Caco-2 (cell line): ENCODE measurements around the gene FPGS. TPM values are rescaled to one million over a fixed set of nuclear protein-coding genes. Genes with fewer than 3 reads are reported as not detected.

Source experiments
- BruUV-seq: library from RNA; stranded (reverse); fragments of 400-500 nt; replicated peaks from 2 replicates; lab custom pipeline; 2021; lab: Mats Ljungman, UMichigan
- CTCF ChIA-PET: fragments of 300-600 bp; sonication (Branson Sonifier 250); formaldehyde crosslinking; loops from one replicate; lab custom pipeline; 2022; ENCODE audit warnings: antibody characterized with exemption; lab: Charles Lee
- POLR2A ChIA-PET: fragments of 300-600 bp; sonication (Branson Sonifier 250); formaldehyde crosslinking; loops from one replicate; lab custom pipeline; 2022; ENCODE audit warnings: antibody characterized with exemption; lab: Charles Lee
- DNase-seq, 2 experiments: peaks; one replicate each; pipeline versions ENCODE4 v3.0.0 to v3.0.0-alpha.2; 2020 to 2022
- H3K27me3 ChIP-seq: replicated peaks from 2 replicates; pipeline ENCODE4 v1.6.0; 2011; ENCODE audit warnings: low read length; ENCODE audit not compliant: control insufficient read depth, insufficient read depth
- H3K36me3 ChIP-seq: 2 replicates; pipeline ENCODE4 v1.5.1; 2011; ENCODE audit warnings: low read length; ENCODE audit not compliant: control insufficient read depth, insufficient read depth
- H3K4me1 ChIP-seq: fragments of 250-450 bp; sonication (Bioruptor Pico); 2 replicates; pipeline ENCODE4 v1.5.1; 2020; ENCODE audit warnings: mild to moderate bottlenecking
- H3K4me3 ChIP-seq: 2 replicates; pipeline ENCODE4 v1.5.1; 2011; ENCODE audit warnings: low read depth, mild to moderate bottlenecking, control low read depth, low read length
- H3K9me3 ChIP-seq: fragments of 250-450 bp; sonication (Bioruptor Pico); 2 replicates; pipeline ENCODE4 v1.5.1; 2020; ENCODE audit warnings: mild to moderate bottlenecking, moderate library complexity
- H3K27ac Mint-ChIP-seq: one replicate; pipeline ENCODE4 v1.8.0; 2022; ENCODE audit warnings: mixed read lengths; ENCODE audit not compliant: unreplicated experiment
- H3K27me3 Mint-ChIP-seq: one replicate; pipeline ENCODE4 v1.8.0; 2022; ENCODE audit warnings: mixed read lengths; ENCODE audit not compliant: insufficient read depth, unreplicated experiment
- H3K36me3 Mint-ChIP-seq: one replicate; pipeline ENCODE4 v1.8.0; 2022; ENCODE audit warnings: mild to moderate bottlenecking, mixed read lengths; ENCODE audit not compliant: insufficient read depth, unreplicated experiment
- H3K4me1 Mint-ChIP-seq: one replicate; pipeline ENCODE4 v1.8.0; 2022; ENCODE audit warnings: low read depth, mixed read lengths; ENCODE audit not compliant: unreplicated experiment
- H3K4me3 Mint-ChIP-seq: one replicate; pipeline ENCODE4 v1.8.0; 2022; ENCODE audit warnings: mild to moderate bottlenecking, moderate library complexity, mixed read lengths; ENCODE audit not compliant: unreplicated experiment
- H3K9me3 Mint-ChIP-seq: one replicate; pipeline ENCODE4 v1.8.0; 2022; ENCODE audit warnings: mixed read lengths; ENCODE audit not compliant: unreplicated experiment
- intact Hi-C: fragments of 100-400 bp; cut with micrococcal nuclease; formaldehyde crosslinking; loops from one replicate; pipeline ENCODE4 v1.10.0; 2022; ENCODE audit not compliant: unreplicated experiment
- total RNA-seq: library from RNA; stranded (reverse); gene quantifications from 2 replicates; pipeline ENCODE4 v1.2.3, GENCODE V29; 2022
- TF ChIP-seq, protein P1 (sequence below), 2 experiments: fragments of 200-600 bp in 1 of 2; IDR thresholded peaks; 1 replicate in 1 of 2; 2 replicates in 1 of 2; pipeline versions ENCODE4 v1.5.1 to v1.8.0; 2011 to 2022; ENCODE audit warnings: antibody characterized with exemption in 1 of 2, control low read depth in 1 of 2, inconsistent platforms in 1 of 2, low read depth in 1 of 2, low read length in 1 of 2, mild to moderate bottlenecking in 1 of 2, moderate library complexity in 1 of 2; ENCODE audit not compliant: insufficient read depth in 1 of 2, severe bottlenecking in 1 of 2, unreplicated experiment in 1 of 2

FPGS gene
- total RNA-seq, 1 experiment from 2014 or later = 54.4 TPM

DNA sequence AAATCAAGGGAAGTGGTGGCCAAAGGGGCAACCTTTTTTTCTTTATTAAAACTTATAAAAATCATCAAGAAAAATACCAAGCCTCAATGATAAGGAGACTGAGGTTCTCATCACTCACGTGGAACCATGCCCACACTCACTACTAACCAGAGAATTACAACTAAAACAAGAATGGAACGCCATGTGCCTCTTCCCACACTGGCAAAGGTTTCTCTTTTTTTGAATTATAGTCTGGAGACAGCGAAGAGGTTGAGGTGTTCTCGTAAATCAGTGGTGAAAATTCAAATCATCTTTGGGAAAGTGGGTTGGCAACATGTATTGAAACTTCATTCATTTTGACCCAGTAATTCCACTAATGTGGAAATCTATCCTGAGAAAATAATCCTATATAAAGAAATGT is 19.4 kb downstream of the FPGS start:
- H3K36me3 Mint-ChIP-seq = no peaks in the 10 kb centered on the region
- ChIA-PET POLR2A (no interaction called here), CTCF (no interaction called here)
- H3K27me3 ChIP-seq = no peaks in the 10 kb centered on the region
- BruUV-seq = no TSS peak
- no peak overlapping the region for H3K4me3 Mint-ChIP-seq
- H3K9me3 ChIP-seq = no peaks in the 10 kb centered on the region
- no peaks in the 10 kb centered on the region for H3K4me1 Mint-ChIP-seq
- no peak overlapping the region for H3K4me3 ChIP-seq
- H3K27ac Mint-ChIP-seq = no peak overlapping the region
- no peaks in the 10 kb centered on the region for H3K27me3 Mint-ChIP-seq
- no peaks in the 10 kb centered on the region for H3K4me1 ChIP-seq
- intact Hi-C loops = no loop called here
- no peaks in the 10 kb centered on the region for H3K9me3 Mint-ChIP-seq
- TF ChIP-seq, protein P1, sequence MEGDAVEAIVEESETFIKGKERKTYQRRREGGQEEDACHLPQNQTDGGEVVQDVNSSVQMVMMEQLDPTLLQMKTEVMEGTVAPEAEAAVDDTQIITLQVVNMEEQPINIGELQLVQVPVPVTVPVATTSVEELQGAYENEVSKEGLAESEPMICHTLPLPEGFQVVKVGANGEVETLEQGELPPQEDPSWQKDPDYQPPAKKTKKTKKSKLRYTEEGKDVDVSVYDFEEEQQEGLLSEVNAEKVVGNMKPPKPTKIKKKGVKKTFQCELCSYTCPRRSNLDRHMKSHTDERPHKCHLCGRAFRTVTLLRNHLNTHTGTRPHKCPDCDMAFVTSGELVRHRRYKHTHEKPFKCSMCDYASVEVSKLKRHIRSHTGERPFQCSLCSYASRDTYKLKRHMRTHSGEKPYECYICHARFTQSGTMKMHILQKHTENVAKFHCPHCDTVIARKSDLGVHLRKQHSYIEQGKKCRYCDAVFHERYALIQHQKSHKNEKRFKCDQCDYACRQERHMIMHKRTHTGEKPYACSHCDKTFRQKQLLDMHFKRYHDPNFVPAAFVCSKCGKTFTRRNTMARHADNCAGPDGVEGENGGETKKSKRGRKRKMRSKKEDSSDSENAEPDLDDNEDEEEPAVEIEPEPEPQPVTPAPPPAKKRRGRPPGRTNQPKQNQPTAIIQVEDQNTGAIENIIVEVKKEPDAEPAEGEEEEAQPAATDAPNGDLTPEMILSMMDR (IDR thresholded peaks at IDR 0.05; ENCODE audit: insufficient read depth in 1 of 2, low read depth in 1 of 2, low read length in 1 of 2, severe bottlenecking in 1 of 2, unreplicated experiment in 1 of 2) = no peak
- DNase-seq = no peak
- no peaks in the 10 kb centered on the region for H3K36me3 ChIP-seq

DNA sequence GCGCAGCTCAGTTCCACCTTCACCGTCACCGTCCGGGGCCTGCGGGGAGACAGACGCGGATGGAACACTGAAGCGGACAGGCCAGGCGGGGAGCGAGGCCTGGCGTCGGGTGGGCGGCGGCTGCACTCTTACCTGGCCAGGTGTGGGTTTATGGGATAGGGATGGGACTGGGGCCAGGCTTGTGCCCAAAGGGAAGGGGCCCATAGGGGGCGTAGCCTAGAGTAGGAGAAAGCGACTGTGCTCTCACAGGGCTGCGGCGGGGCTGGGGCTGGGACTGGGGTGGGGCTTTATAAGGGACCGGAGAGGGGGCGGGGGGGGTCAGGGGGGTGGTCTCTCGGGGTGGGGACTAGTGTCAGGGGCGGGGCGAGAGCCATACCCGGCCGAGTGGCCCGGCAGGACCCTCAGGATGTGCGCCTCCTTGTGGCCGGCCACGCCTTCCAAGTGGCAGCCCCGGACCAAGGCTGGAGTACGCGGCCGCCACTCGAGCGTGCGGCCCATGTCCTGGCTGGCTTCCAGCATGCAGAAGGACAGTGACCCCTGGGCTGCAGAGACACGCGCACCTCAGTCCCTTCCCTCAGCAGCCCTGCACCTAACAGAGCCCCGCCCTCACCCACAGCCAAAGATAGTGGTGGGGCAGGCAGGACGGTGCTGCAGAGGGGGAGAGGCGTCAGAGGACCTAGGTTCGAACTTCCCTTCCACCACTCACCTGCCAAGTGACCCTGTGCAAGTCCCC is 22.8 kb downstream of the FPGS start:
- H3K4me1 Mint-ChIP-seq = peaks cover 10% of the 10 kb centered on the region
- no TSS peak for BruUV-seq
- ChIA-PET CTCF (interaction anchor here (0.6 kb wide), 2 partner anchors 33 to 394 kb away, joined by 3 to 6 read pairs; no protein-coding TSS in a partner anchor), POLR2A (no interaction called here)
- TF ChIP-seq, protein P1 (IDR thresholded peaks at IDR 0.05; ENCODE audit: insufficient read depth in 1 of 2, low read depth in 1 of 2, low read length in 1 of 2, severe bottlenecking in 1 of 2, unreplicated experiment in 1 of 2) = no peak
- no peak overlapping the region for H3K27ac Mint-ChIP-seq
- no peaks in the 10 kb centered on the region for H3K27me3 Mint-ChIP-seq
- Histone ChIP-seq H3K4me3 (no peak overlapping the region), H3K9me3 (no peaks in the 10 kb centered on the region), H3K36me3 (no peaks in the 10 kb centered on the region), H3K27me3 (no peaks in the 10 kb centered on the region), H3K4me1 (no peaks in the 10 kb centered on the region)
- peaks cover 10% of the 10 kb centered on the region for H3K36me3 Mint-ChIP-seq
- peak in 1 of 2 experiments; percentile 34 for DNase-seq
- no peaks in the 10 kb centered on the region for H3K9me3 Mint-ChIP-seq
- intact Hi-C loops = no loop called here
- no peak overlapping the region for H3K4me3 Mint-ChIP-seq

DNA sequence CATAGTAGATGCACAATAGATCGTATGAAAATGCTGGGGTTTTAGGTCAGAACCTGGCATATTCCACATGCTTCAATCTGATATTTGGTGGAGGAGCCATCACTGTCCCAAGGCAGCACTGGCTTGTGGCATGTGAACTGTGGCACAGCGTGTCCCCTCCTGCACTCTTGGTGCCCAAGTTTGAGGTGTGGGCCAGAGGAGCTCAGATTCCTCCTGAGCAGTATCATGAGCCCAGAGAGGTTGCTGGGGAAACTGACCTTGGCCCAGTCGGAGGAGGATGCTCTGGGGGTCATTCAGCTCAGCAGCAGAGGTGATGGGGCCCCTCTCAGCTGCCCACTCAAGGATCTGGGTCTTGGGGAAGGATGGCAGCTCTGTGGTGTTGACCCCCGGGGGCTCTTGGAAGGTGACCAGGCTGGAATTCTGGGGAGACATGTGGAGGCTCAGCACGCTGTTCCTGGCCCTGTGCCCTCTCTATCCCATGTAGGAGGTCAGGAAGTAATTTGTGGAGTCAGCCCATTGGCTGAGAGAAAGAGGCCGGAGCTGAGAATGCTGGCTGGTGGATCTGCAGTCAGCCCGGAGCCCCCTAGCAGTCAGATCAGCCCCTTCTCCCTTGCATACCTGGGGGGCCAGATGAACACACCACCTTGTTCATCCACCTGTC is 23.7 kb downstream of the FPGS start:
- Histone ChIP-seq H3K4me3 (no peak overlapping the region), H3K9me3 (no peaks in the 10 kb centered on the region), H3K4me1 (no peaks in the 10 kb centered on the region), H3K27me3 (no peaks in the 10 kb centered on the region), H3K36me3 (no peaks in the 10 kb centered on the region)
- no TSS peak for BruUV-seq
- POLR2A ChIA-PET = no interaction called here
- Mint-ChIP-seq H3K27me3 (no peaks in the 10 kb centered on the region), H3K36me3 (peaks cover 10% of the 10 kb centered on the region), H3K4me1 (peaks cover 10% of the 10 kb centered on the region), H3K4me3 (no peak overlapping the region), H3K27ac (no peak overlapping the region), H3K9me3 (no peaks in the 10 kb centered on the region)
- intact Hi-C loops = no loop called here
- CTCF ChIA-PET = no interaction called here
- TF ChIP-seq, protein P1 (IDR thresholded peaks at IDR 0.05; ENCODE audit: insufficient read depth in 1 of 2, low read depth in 1 of 2, low read length in 1 of 2, severe bottlenecking in 1 of 2, unreplicated experiment in 1 of 2) = no peak
- no peak for DNase-seq
